HEK293 (cell line): ENCODE measurements around the gene RAB3C.

Experiments used
- CTCF ChIA-PET: fragments of 350-600 bp; formaldehyde crosslinking; extraction: SDS; loops from one replicate; lab custom pipeline; 2021; ENCODE audit warnings: antibody characterized with exemption; lab: Yijun Ruan, JAX
- POLR2A ChIA-PET: fragments of 300-600 bp; formaldehyde crosslinking; extraction: SDS; loops from one replicate; lab custom pipeline; 2020; ENCODE audit warnings: antibody characterized with exemption, inconsistent platforms; lab: Yijun Ruan, JAX
- H3K27ac ChIP-seq: fragments of 200-500 bp; sonication (Bioruptor generic); 2 replicates; pipeline ENCODE4 v1.5.1; 2014; ENCODE audit warnings: low read depth, low read length, control low read depth, inconsistent platforms; ENCODE audit errors: extremely low read depth
- H3K36me3 ChIP-seq, 2 experiments: fragments of 200-500 bp in 1 of 2; sonication (Bioruptor generic) in 1 of 2; 1 replicate in 1 of 2; 2 replicates in 1 of 2; pipeline ENCODE4 v1.5.1; 2014 to 2017; ENCODE audit warnings: inconsistent platforms in 2 of 2, low read length in 2 of 2; ENCODE audit not compliant: control insufficient read depth in 2 of 2, insufficient read depth in 1 of 2
- H3K4me1 ChIP-seq: fragments of 200-500 bp; sonication (Bioruptor generic); 2 replicates; pipeline ENCODE4 v1.5.1; 2014; ENCODE audit warnings: mild to moderate bottlenecking, low read length, inconsistent platforms; ENCODE audit not compliant: control insufficient read depth, insufficient read depth
- H3K4me3 ChIP-seq: 2 replicates; pipeline ENCODE4 v1.5.1; 2011; ENCODE audit warnings: low read depth, mild to moderate bottlenecking, control low read depth, low read length, moderate library complexity
- H3K9me3 ChIP-seq: fragments of 200-500 bp; sonication (Bioruptor generic); 2 replicates; pipeline ENCODE4 v1.5.1; 2014; ENCODE audit warnings: low read depth, low read length, inconsistent platforms; ENCODE audit not compliant: control insufficient read depth, insufficient read depth
- ATF2 ChIP-seq: fragments of 450-650 bp; formaldehyde crosslinking; IDR thresholded peaks from 2 replicates; pipeline ENCODE4 v1.5.1; 2016; ENCODE audit warnings: missing biosample characterization, missing genetic modification characterization, low read depth
- EGR2 ChIP-seq: fragments of 450-650 bp; formaldehyde crosslinking; IDR thresholded peaks from 2 replicates; pipeline ENCODE4 v1.5.1; 2016; ENCODE audit warnings: low read depth, missing biosample characterization, missing genetic modification characterization
- FEZF1 ChIP-seq: fragments of 450-650 bp; formaldehyde crosslinking; IDR thresholded peaks from 2 replicates; pipeline ENCODE4 v1.5.1; 2016; ENCODE audit warnings: missing biosample characterization, missing genetic modification characterization
- KLF9 ChIP-seq: fragments of 450-650 bp; formaldehyde crosslinking; IDR thresholded peaks from 2 replicates; pipeline ENCODE4 v1.5.1; 2016; ENCODE audit warnings: missing biosample characterization, missing genetic modification characterization, low read depth
- PRDM2 ChIP-seq: fragments of 450-650 bp; formaldehyde crosslinking; IDR thresholded peaks from 2 replicates; pipeline ENCODE4 v1.5.1; 2016; ENCODE audit warnings: missing biosample characterization, missing genetic modification characterization, borderline replicate concordance
- PRDM6 ChIP-seq: fragments of 450-650 bp; formaldehyde crosslinking; IDR thresholded peaks from 2 replicates; pipeline ENCODE4 v1.5.1; 2017; ENCODE audit warnings: missing biosample characterization, missing genetic modification characterization
- WT1 ChIP-seq: fragments of 450-650 bp; formaldehyde crosslinking; IDR thresholded peaks from 2 replicates; pipeline ENCODE4 v1.5.1; 2016; ENCODE audit warnings: missing biosample characterization, missing genetic modification characterization
- YY1 ChIP-seq: fragments of 450-650 bp; formaldehyde crosslinking; IDR thresholded peaks from 2 replicates; pipeline ENCODE4 v1.5.1; 2018; ENCODE audit warnings: missing biosample characterization, missing genetic modification characterization
- ZBTB1 ChIP-seq: fragments of 450-650 bp; formaldehyde crosslinking; IDR thresholded peaks from 2 replicates; pipeline ENCODE4 v1.5.1; 2016; ENCODE audit warnings: missing biosample characterization, missing genetic modification characterization
- ZBTB17 ChIP-seq: fragments of 450-650 bp; formaldehyde crosslinking; IDR thresholded peaks from 2 replicates; pipeline ENCODE4 v1.5.1; 2016; ENCODE audit warnings: missing biosample characterization, missing genetic modification characterization
- ZNF10 ChIP-seq: fragments of 450-650 bp; formaldehyde crosslinking; IDR thresholded peaks from 2 replicates; pipeline ENCODE4 v1.5.1; 2017; ENCODE audit warnings: missing biosample characterization, missing genetic modification characterization
- ZNF221 ChIP-seq: fragments of 450-650 bp; formaldehyde crosslinking; IDR thresholded peaks from 2 replicates; pipeline ENCODE4 v1.5.1; 2017; ENCODE audit warnings: missing biosample characterization, missing genetic modification characterization, borderline replicate concordance
- ZNF24 ChIP-seq: fragments of 450-650 bp; formaldehyde crosslinking; IDR thresholded peaks from 2 replicates; pipeline ENCODE4 v1.5.1; 2016; ENCODE audit warnings: missing biosample characterization, missing genetic modification characterization
- ZNF248 ChIP-seq: fragments of 450-650 bp; formaldehyde crosslinking; IDR thresholded peaks from 2 replicates; pipeline ENCODE4 v1.5.1; 2017; ENCODE audit warnings: missing biosample characterization, missing genetic modification characterization
- ZNF292 ChIP-seq: fragments of 450-650 bp; formaldehyde crosslinking; IDR thresholded peaks from 2 replicates; pipeline ENCODE4 v1.5.1; 2016; ENCODE audit warnings: low read depth, missing biosample characterization, missing genetic modification characterization, borderline replicate concordance
- ZNF350 ChIP-seq: fragments of 450-650 bp; formaldehyde crosslinking; IDR thresholded peaks from 2 replicates; pipeline ENCODE4 v1.5.0; 2017; ENCODE audit warnings: missing biosample characterization, mild to moderate bottlenecking, missing genetic modification characterization
- ZNF391 ChIP-seq: fragments of 450-650 bp; formaldehyde crosslinking; IDR thresholded peaks from 2 replicates; pipeline ENCODE4 v1.5.1; 2016; ENCODE audit warnings: low read depth, missing biosample characterization, missing genetic modification characterization, borderline replicate concordance
- ZNF416 ChIP-seq: fragments of 450-650 bp; formaldehyde crosslinking; IDR thresholded peaks from 2 replicates; pipeline ENCODE4 v1.5.1; 2016; ENCODE audit warnings: missing biosample characterization, missing genetic modification characterization
- ZNF510 ChIP-seq: fragments of 450-650 bp; formaldehyde crosslinking; IDR thresholded peaks from 2 replicates; pipeline ENCODE4 v1.5.1; 2018; ENCODE audit warnings: mild to moderate bottlenecking, missing genetic modification characterization, missing biosample characterization; ENCODE audit not compliant: insufficient replicate concordance
- ZNF610 ChIP-seq: fragments of 450-650 bp; formaldehyde crosslinking; IDR thresholded peaks from 2 replicates; pipeline ENCODE4 v1.5.1; 2016; ENCODE audit warnings: missing biosample characterization, missing genetic modification characterization, borderline replicate concordance
- TF ChIP-seq, protein P1 (sequence below): fragments of 450-650 bp; formaldehyde crosslinking; IDR thresholded peaks from 2 replicates; pipeline ENCODE4 v1.5.1; 2016; ENCODE audit warnings: missing biosample characterization, missing genetic modification characterization
- TF ChIP-seq, protein P2 (sequence below): fragments of 450-650 bp; formaldehyde crosslinking; IDR thresholded peaks from 2 replicates; pipeline ENCODE4 v1.5.1; 2017; ENCODE audit warnings: missing biosample characterization, missing genetic modification characterization

The RAB3C gene

DNA sequence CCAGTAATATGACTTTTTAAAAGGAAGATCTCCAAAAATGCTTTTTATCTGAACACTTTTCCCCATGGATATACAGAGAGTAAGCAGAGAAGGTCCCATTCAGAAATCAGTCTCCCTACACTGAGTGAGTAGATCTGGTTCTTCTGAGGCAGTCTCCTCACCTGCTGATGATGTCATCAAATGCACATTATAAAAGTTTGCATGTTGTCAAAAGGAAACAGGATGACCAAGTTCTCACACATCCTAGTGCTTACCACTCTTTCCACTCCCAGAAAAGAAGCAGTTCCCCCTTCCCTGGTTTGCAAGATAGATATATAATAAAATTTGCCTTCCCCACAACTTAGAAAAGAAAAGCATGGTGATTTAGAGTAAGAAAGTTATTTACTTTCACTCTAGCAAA, 180.5 kb downstream of the RAB3C start:
- H3K4me3 ChIP-seq = no peak overlapping the region
- ChIA-PET POLR2A (no interaction called here), CTCF (interaction anchor here (0.8 kb wide), 1 partner anchor 181 kb away, joined by 3 read pairs; the partner anchor contains the start of gene RAB3C)
- H3K4me1 ChIP-seq = no peaks in the 10 kb centered on the region
- H3K36me3 ChIP-seq = no peaks in the 10 kb centered on the region
- TF ChIP-seq, protein P1, sequence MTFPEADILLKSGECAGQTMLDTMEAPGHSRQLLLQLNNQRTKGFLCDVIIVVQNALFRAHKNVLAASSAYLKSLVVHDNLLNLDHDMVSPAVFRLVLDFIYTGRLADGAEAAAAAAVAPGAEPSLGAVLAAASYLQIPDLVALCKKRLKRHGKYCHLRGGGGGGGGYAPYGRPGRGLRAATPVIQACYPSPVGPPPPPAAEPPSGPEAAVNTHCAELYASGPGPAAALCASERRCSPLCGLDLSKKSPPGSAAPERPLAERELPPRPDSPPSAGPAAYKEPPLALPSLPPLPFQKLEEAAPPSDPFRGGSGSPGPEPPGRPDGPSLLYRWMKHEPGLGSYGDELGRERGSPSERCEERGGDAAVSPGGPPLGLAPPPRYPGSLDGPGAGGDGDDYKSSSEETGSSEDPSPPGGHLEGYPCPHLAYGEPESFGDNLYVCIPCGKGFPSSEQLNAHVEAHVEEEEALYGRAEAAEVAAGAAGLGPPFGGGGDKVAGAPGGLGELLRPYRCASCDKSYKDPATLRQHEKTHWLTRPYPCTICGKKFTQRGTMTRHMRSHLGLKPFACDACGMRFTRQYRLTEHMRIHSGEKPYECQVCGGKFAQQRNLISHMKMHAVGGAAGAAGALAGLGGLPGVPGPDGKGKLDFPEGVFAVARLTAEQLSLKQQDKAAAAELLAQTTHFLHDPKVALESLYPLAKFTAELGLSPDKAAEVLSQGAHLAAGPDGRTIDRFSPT (tag by site-specific recombination) = no peak
- TF ChIP-seq YY1 (tag by site-specific recombination) (no peak), ZNF416 (tag by site-specific recombination) (no peak), ZNF10 (tag by site-specific recombination) (peak; percentile 80; the same call in 1 of the 2 replicates), FEZF1 (tag by site-specific recombination) (no peak), WT1 (no peak), ZNF248 (tag by site-specific recombination) (no peak), ZNF221 (tag by site-specific recombination) (no peak), ZNF292 (no peak), ZNF350 (tag by site-specific recombination) (no peak), ATF2 (tag by site-specific recombination) (peak; percentile 73), PRDM2 (tag by site-specific recombination) (no peak), ZBTB1 (tag by site-specific recombination) (no peak), ZBTB17 (tag by site-specific recombination) (no peak), ZNF391 (no peak), ZNF610 (tag by site-specific recombination) (no peak), EGR2 (no peak), ZNF24 (tag by site-specific recombination) (no peak), PRDM6 (tag by site-specific recombination) (no peak), ZNF510 (peak; percentile 93), KLF9 (no peak)
- TF ChIP-seq, protein P2, sequence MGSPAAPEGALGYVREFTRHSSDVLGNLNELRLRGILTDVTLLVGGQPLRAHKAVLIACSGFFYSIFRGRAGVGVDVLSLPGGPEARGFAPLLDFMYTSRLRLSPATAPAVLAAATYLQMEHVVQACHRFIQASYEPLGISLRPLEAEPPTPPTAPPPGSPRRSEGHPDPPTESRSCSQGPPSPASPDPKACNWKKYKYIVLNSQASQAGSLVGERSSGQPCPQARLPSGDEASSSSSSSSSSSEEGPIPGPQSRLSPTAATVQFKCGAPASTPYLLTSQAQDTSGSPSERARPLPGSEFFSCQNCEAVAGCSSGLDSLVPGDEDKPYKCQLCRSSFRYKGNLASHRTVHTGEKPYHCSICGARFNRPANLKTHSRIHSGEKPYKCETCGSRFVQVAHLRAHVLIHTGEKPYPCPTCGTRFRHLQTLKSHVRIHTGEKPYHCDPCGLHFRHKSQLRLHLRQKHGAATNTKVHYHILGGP (tag by site-specific recombination) = no peak
- no peak overlapping the region for H3K27ac ChIP-seq
- no peaks in the 10 kb centered on the region for H3K9me3 ChIP-seq
